Osteocyte (in vitro differentiated cells): ENCODE results near the gene DMD. TPM values are rescaled to one million over a fixed set of nuclear protein-coding genes. Genes with fewer than 3 reads are reported as not detected.

ENCODE experiments used
- DNase-seq: peaks from one replicate; pipeline ENCODE4 v3.0.0; 2021; ENCODE audit warnings: mixed read lengths; ENCODE audit not compliant: unreplicated experiment; ENCODE audit errors: extremely low spot score
- H3K27ac Mint-ChIP-seq: one replicate; pipeline ENCODE4 v1.8.0; 2021; ENCODE audit warnings: mild to moderate bottlenecking, mixed read lengths; ENCODE audit not compliant: unreplicated experiment
- H3K27me3 Mint-ChIP-seq: one replicate; pipeline ENCODE4 v1.8.0; 2021; ENCODE audit warnings: mixed read lengths; ENCODE audit not compliant: unreplicated experiment
- H3K36me3 Mint-ChIP-seq: one replicate; pipeline ENCODE4 v1.8.0; 2021; ENCODE audit warnings: mixed read lengths; ENCODE audit not compliant: unreplicated experiment
- H3K4me1 Mint-ChIP-seq: one replicate; pipeline ENCODE4 v1.8.0; 2021; ENCODE audit warnings: mixed read lengths; ENCODE audit not compliant: unreplicated experiment
- H3K4me3 Mint-ChIP-seq: one replicate; pipeline ENCODE4 v1.8.0; 2021; ENCODE audit warnings: mild to moderate bottlenecking, moderate library complexity, mixed read lengths; ENCODE audit not compliant: unreplicated experiment
- H3K9me3 Mint-ChIP-seq: one replicate; pipeline ENCODE4 v1.8.0; 2021; ENCODE audit warnings: mixed read lengths; ENCODE audit not compliant: unreplicated experiment
- total RNA-seq: library from RNA; stranded (reverse); gene quantifications from 2 replicates; pipeline ENCODE4 v1.2.1, GENCODE V29; 2021
- TF ChIP-seq, protein P1 (sequence below): fragments of 200-600 bp; sonication (generic); IDR thresholded peaks from 2 replicates; pipeline ENCODE4 v1.5.0; 2021; ENCODE audit warnings: antibody characterized with exemption, mild to moderate bottlenecking, moderate library complexity

The DMD gene
- total RNA-seq, 1 donor from 2014 or later, result 317 TPM

DNA sequence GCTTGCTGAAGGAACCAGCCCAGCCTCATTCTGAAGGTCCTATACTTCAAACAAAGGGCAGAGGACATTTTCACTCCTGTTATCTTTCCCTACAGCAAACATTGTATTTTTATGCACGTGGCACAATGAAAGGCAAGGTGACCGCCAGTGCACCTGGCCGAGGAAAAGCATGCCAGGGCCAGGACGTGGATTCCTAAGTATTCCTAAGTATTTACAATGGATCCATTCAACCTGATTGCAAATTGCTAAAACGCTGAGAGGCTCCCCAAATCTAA, 2011.6 kb downstream of the DMD start:
- no peak overlapping the region for H3K27ac Mint-ChIP-seq
- DNase-seq, result no peak
- no peaks in the 10 kb centered on the region for H3K27me3 Mint-ChIP-seq
- H3K4me1 Mint-ChIP-seq, result peaks cover 4% of the 10 kb centered on the region
- no peak overlapping the region for H3K4me3 Mint-ChIP-seq
- TF ChIP-seq, protein P1, sequence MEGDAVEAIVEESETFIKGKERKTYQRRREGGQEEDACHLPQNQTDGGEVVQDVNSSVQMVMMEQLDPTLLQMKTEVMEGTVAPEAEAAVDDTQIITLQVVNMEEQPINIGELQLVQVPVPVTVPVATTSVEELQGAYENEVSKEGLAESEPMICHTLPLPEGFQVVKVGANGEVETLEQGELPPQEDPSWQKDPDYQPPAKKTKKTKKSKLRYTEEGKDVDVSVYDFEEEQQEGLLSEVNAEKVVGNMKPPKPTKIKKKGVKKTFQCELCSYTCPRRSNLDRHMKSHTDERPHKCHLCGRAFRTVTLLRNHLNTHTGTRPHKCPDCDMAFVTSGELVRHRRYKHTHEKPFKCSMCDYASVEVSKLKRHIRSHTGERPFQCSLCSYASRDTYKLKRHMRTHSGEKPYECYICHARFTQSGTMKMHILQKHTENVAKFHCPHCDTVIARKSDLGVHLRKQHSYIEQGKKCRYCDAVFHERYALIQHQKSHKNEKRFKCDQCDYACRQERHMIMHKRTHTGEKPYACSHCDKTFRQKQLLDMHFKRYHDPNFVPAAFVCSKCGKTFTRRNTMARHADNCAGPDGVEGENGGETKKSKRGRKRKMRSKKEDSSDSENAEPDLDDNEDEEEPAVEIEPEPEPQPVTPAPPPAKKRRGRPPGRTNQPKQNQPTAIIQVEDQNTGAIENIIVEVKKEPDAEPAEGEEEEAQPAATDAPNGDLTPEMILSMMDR, result no peak
- H3K9me3 Mint-ChIP-seq, result peaks cover 8% of the 10 kb centered on the region
- peaks cover 44% of the 10 kb centered on the region for H3K36me3 Mint-ChIP-seq

- no peak for DNase-seq
- Mint-ChIP-seq H3K4me1 (peaks cover 4% of the 10 kb centered on the region), H3K27me3 (no peaks in the 10 kb centered on the region), H3K4me3 (no peak overlapping the region), H3K27ac (no peak overlapping the region), H3K36me3 (peaks cover 44% of the 10 kb centered on the region), H3K9me3 (peaks cover 8% of the 10 kb centered on the region)
- TF ChIP-seq, protein P1, result no peak
These were observed 2012.1 kb downstream of the DMD start for GRCh38 chrX:31199056-31199839.

- H3K4me1 Mint-ChIP-seq, result peaks cover 4% of the 10 kb centered on the region
- H3K27ac Mint-ChIP-seq, result peak overlapping the region; percentile 20
- H3K36me3 Mint-ChIP-seq, result peaks cover 25% of the 10 kb centered on the region
- DNase-seq, result no peak
- TF ChIP-seq, protein P1, result no peak
- no peak overlapping the region for H3K4me3 Mint-ChIP-seq
- H3K27me3 Mint-ChIP-seq, result no peaks in the 10 kb centered on the region
- H3K9me3 Mint-ChIP-seq, result peaks cover 7% of the 10 kb centered on the region
These were observed 2021.0 kb downstream of the DMD start for GRCh38 chrX:31190221-31190975.

GRCh38 chrX:31186693-31187338, 2024.5 kb downstream of the DMD start:
- H3K27ac Mint-ChIP-seq, result no peak overlapping the region
- TF ChIP-seq, protein P1, result no peak
- H3K27me3 Mint-ChIP-seq, result no peaks in the 10 kb centered on the region
- H3K4me1 Mint-ChIP-seq, result peaks cover 4% of the 10 kb centered on the region
- DNase-seq, result no peak
- H3K9me3 Mint-ChIP-seq, result peaks cover 3% of the 10 kb centered on the region
- no peak overlapping the region for H3K4me3 Mint-ChIP-seq
- H3K36me3 Mint-ChIP-seq, result peaks cover 27% of the 10 kb centered on the region

- Mint-ChIP-seq H3K27me3 (no peaks in the 10 kb centered on the region), H3K36me3 (peaks cover 23% of the 10 kb centered on the region), H3K4me3 (no peak overlapping the region), H3K27ac (no peak overlapping the region), H3K4me1 (no peaks in the 10 kb centered on the region), H3K9me3 (no peaks in the 10 kb centered on the region)
- TF ChIP-seq, protein P1, result no peak
- DNase-seq, result no peak
These were observed 2025.5 kb downstream of the DMD start for GRCh38 chrX:31185884-31186283.
